GM19023 (cell line): ENCODE data around the gene PIN1.

Experiments
- ATAC-seq: cut with Tn5 transposase; IDR thresholded peaks from one replicate; pipeline ENCODE4 v1.9.1; 2021; ENCODE audit warnings: mild to moderate bottlenecking, moderate library complexity; ENCODE audit not compliant: unreplicated experiment

The PIN1 gene

DNA sequence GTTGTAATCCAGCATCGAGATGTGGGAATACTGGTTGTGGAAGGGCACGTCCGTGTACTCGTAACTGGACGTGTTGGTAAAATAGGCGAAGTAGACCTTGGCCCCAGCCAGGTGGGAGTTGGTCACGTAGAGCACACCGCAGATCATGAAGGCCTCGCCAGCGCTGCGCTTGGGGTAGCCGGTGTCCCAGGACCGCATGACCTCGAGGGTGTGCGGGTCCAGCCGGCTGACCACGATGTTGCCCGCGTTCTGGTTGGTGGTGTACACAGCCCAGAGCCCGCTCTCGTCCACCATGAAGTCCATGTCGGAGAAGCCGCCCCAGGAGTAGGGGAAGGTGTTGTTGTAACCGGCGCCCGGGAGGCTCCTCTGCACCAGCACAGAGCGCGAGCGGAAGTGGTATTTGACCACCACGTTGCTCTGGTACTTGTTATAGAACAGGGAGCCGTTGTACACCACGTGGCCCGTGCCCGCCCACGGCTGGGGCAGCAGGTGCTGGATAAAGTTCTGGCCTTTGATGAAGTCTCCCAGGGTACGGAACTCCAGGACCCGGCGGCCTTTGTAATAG is 19.2 kb downstream of the PIN1 start:
- ATAC-seq = no peak

DNA sequence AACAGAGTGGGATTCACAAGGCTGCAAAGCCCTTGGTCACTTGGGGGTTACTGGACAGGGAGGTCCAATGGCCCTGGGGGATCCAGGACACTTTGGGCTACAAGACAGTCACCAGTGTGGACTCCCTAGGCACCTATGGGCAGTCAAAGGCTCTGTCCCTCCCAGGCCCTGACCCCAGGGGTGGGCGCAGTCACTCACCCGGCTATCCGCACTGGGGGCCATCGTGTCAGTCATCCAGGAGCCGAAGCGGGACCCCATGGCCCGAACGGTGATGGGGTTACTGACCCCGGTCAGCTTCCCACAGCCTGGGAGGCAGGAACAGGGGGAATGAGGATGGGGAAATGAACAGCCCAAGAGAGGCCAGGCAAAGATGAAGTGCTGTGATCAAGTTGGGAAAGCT is 21.5 kb downstream of the PIN1 start:
- ATAC-seq = no peak

DNA sequence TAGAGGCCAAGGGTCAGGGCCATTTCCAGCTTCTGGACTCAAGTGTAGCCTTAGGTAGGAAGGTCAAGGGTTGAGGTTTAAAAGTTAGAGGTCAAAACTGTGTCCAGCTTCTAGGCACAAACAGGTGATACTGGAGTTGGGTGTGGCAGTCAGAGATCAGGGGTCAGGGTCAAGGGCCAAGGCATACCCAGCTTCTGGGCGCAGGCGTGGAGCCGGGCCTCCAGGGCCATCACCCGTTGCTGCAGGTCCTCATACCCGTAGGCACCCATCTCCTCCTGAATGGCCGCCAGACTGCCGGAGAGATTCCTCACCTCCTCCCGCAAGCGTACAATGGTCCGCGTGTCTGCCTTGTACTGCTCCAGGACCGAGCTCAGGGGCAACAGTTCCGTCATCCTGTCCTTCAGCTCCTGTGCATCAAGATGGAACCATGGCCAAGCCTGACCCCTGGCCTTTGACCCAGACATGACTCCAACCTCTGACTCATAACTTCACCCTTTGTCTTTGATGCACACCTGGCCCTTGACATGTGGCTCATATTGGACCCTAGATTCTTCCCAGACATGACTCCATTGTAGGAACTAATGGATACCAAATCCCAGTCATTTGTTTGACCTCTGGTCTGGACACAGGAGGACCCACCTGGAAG is 22.1 kb downstream of the PIN1 start:
- ATAC-seq = no peak

DNA sequence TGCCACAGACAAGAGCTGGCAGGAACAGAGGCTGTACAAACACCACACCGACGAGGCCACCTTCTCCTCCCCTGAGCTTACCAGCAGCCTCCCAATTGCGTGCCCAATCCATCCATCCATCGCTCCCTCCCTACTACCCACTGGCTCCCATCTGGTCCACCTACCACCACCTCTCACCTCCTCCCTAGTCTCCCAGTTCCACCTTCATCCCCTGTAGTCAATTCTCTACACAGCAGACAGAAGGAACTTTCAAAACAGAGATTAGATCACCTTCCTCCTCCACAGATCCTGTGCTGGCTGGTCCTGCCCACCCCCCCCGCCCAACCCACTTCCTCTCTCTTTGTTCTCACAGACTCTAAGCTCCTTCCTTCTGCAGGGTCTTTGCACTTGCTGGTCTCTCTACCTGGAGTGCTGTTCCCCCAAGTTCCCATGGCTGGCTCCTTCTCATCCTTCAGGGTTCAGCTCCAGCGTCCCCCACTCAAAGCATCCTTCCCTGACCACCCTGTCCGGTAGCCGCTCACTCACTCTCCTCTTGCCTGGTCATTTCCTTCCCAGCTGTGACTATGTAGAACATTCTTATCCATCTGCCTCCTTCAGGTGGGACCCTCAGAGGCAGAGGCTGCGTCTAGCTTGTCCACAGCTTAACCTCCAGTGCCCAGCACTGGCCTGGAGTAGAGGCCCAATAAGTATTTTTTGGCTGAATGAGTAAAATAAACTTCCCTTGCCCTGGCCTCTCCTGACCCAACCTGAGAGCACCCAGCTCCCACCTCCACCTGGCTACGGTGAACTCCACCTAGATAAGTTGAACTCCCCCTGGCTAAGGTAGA is 23.0 kb downstream of the PIN1 start:
- ATAC-seq = no peak

DNA sequence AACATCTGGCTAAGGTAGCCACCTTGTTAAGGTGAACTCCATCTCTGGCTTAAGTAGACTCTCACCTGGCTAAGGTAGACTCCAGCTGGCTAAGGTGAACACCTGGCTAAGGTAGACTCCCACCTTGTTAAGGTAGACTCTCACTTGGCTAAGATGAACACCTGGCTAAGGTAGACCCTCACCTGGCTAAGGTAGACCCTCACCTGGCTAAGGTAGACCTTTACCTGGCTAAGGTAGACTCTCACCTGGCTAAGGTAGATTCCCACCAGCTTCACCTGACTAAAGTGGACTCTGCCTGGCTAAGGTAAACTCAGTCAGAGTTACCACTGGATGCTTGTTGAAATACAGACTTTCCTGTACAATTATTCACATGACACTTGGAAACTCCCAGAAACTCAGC is 23.6 kb downstream of the PIN1 start:
- ATAC-seq = no peak

DNA sequence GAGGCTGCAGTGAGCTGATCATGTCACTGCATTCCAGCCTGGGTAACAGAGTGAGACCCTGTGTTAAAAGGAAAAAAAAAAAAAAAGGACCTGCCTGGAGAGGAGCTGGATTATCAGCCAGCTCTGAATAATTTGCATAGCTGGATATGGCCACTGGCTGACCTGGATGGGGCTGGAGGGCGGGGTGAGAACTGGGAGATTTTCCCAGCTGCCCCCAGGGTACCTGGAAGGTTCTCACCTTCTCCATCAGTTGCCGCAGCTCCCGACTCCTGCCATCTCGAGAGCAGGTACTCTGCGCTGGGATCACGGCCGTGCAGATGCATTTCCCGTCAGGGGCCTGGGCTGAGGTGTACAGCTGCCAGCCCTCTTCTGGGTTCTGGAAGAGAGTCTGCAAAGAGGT is 25.3 kb downstream of the PIN1 start:
- no peak for ATAC-seq

DNA sequence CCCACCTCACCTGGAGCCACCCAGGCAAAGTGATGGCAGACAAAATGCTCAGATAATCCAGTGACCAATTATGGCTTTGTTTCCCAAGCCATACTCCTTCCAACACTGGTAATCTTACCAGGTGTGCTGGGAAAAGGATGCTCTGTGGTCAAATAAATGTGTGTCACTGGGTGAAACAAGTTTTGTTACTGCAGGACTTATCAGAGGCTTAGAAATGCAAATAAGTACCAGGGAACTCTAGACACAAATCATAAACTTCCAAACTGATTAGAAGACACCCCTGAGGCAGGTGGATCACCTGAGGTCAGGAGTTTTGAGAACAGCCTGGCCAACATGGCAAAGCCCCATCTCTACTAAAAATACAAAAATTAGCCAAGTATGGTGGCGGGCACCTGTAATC is 26.4 kb downstream of the PIN1 start:
- no peak for ATAC-seq

DNA sequence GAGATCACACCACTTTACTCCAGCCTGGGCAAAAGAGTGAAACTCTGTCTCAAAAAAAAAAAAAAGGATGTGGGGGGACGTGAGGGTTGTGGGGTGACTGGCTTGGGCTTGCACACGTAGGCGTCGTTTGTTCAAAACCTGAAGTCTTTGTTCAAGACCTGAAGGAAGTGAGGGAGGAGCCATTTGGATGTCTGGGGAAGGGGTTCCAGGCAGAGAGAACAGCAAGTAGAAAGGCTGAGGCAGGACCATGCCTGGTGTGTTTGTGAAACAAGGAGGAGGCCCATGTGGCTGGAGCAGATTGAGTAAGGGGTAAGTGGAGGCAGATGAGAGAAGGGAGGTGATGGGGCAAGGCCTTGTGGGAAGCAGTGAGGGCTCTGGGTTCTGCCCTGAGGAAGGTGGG is 27.8 kb downstream of the PIN1 start:
- ATAC-seq = no peak

DNA sequence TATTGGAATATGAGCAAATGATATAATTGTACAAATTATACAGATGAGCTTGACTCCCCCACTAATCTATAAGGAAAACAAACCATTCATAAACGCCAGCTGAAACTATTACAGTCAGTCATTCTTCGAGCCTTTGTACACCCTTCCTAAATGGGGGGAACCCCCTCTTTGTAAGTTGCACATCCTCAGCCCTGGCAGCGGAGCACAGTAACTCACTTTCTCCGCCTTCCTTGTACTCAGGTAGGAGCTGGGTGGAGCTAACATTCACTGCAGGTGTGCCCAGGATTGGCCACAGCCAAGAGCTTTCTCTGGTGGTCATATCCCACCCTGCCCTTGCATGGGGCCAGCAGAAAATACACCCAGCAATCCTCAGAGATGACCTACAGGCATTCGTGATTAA is 28.6 kb downstream of the PIN1 start:
- no peak for ATAC-seq

DNA sequence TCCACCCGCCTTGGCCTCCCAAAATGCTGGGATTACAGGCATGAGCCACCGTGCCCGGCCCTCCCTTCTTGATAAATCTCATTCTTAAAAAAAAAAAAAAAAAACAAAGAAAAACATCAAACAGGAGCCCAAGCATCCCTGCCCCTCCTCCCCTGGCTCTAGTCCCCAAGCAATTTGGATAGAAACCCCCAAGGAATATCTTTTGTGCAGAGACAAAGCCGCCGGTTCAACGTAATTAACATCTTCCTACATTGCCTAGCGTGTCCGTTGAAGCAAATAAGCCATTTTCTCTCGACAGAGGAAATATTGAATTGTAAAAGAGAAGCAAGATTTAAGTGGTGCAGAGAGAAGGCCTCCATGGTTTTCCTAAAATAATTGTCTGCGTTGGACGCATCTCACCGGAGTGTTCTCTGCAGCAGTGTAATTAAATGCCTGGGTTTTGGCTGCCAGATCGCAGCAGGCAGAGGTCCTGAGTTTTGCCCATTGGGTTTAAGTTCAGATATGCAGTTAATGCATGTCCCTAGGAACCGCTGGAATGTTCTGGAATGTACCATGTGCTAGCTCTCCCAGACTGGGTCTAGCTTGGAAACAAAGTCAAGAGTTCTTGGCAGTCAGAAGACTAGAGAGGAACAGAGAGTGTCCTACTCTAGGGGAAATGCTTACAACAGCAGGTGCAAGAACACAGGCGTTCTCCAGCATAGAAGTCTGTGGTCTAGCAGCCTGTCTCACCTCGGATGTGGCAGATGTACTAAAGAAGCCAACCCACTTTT is 30.8 kb downstream of the PIN1 start:
- ATAC-seq = no peak

DNA sequence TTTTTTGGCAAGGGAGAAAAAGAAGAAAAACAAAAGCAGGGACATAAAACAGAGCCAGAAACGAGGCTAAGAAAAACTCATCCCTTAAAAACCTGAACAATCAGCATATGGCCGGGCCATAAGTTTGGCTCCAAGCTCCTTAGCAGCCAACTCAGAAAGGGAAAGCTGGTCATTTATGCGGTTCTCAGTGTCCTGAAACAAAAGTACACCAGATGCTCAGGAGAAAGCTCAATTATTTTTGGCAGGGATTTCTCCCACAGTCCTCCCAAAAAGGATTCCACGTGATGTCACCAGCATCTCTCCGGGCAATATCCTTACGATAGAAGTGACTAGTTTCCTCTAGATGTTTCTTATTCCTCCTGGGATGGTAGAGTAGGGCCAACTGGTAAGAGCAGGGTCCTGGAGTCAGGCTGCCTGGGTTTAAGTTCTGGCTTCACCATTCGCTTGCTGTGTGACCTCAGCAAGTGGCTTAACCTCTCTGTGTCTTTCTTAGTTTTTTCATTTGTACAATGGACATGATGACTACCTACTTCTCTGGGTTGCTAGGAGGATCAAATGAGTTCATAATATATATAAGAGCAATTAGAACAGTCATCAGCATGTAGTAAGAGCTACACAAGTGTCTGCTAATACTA is 34.0 kb downstream of the PIN1 start:
- ATAC-seq = no peak

DNA sequence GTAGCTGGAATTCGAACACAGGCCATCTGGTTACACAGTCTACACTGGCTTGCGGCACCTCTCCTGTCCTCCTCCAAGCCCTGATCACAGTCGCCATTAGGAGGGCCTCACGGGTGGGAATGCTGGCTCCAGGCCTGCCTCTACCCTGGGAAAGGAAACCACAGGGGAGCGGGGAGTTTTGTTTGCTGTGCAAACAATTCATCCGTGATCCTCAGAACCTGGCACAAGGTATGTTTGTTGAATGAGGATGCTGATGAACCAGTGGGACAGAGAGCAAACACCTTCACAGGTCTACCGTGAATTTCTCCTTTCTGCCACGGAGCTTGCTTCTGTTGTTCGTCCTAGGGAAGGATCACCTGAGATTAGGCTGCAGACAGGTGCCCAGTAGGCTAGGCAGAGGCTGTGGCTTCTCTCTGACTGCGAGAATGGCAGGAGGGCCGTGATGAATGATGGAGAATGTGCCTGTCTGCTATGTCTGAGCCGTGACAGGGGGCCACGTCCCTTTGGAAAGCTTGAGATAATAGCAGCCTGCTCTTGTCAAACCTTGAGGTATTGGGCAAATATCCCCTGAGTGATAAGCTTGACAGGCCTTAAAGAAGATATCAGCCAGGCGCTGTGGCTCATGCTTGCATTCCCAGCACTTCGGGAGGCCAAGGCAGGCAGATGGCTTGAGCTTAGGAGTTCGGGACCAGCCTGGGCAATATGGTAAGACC is 36.7 kb downstream of the PIN1 start:
- no peak for ATAC-seq

DNA sequence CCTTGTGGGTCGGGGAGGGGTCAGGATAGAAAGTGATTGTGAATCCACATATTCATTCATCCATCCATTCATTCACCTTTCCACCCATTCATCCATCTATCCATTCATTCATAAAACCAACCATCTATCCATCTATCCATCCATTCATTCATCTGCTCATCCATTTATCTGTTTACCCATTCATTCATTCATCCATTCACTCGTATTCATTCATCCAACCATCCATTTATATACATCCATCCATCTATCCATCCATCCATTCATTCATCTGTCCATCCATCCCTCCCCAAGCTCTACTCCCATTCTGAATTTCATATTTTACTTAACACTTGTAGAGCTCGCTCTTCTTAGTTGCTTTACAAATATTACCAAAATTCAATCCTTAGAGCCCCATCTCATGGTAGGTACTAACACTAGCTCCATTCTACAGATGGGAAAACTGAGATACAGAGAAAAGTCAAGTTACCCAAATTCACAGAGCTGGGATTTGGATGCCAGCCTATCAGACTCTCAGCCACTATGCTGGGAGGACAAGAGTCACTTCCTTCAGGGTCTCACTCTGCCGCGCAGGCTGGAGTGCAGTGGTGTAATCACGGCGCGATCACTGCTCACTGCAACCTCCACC is 37.6 kb downstream of the PIN1 start:
- no peak for ATAC-seq

DNA sequence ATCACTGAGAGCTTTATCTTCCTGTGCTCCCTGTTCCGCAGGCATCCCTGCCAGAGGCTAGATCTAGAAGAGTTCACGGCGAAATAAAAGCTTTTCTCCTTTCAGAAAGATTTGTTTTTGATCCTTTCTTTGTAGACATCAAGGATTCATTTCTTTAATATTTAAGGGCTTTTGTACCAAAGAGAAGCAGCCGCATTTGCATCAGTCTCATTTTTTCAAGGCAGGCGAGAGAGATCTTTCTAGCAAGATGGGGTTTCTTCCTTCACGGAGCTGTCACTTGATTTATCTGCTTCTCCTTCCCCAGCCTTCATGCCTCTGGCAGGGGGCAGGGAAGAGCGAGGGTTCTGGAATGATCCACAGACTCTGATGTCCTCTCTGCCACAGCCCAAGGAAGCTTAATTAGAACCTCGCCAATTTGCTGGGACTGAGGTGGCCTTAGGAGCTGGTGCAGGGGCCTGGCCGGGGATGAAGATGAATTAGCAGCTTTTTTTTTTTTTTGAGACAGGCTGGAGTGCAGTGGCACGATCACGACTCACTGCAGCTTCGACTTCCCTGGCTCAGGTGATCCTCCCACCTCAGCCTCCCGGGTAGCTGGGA is 40.0 kb downstream of the PIN1 start:
- no peak for ATAC-seq

DNA sequence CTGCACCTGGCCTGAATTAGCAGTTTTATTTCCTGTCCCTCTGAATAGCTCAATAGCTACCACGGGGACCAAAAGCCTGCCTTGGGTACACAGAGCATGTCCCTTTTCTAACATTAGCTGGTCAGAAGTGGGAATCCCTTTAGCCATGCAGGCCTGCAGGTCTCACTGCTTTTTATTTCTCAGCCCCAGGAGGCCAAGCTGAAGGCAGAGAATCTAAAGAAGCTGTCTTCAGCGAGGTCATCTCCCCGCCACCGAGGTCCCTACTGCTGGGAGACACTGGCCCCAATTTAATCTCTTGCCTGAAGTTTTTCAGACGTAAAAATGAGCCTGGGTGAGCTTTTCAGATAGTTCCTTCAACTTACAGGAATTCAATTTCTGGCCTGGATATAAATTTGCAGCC is 40.7 kb downstream of the PIN1 start:
- ATAC-seq = no peak

DNA sequence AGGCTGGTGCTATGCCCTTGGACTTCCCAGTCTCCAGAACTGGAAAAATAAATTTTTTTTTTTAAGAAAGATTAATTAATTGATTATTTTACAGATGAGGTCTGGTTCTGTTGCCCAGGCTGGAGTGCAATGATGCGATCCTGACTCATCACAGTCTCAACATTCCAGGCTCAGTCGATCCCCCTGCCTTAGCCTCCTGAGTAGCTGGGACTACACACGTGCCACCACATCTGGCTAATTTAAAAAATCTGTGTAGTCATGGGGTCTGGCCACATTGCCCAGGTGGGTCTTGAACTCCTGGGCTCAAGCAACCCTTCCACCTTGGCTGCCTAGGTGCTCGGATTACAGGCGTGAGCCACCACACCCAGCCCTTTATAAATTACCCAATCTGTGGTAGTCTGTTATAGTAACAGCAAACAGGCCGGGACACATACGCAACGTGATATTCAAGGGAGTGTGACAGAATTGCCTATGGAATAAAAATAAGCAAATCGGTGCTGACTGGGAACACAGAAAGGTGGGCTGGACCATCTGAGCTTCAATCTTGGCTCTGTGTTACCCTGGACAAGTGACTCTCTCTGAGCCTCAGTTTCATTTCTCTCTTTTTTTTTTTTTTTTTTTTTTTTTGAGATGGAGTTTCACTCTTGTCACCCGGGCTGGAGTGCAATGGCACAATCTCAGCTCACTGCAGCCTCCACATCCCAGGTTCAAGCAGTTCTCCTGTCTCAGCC is 42.8 kb downstream of the PIN1 start:
- ATAC-seq = no peak

DNA sequence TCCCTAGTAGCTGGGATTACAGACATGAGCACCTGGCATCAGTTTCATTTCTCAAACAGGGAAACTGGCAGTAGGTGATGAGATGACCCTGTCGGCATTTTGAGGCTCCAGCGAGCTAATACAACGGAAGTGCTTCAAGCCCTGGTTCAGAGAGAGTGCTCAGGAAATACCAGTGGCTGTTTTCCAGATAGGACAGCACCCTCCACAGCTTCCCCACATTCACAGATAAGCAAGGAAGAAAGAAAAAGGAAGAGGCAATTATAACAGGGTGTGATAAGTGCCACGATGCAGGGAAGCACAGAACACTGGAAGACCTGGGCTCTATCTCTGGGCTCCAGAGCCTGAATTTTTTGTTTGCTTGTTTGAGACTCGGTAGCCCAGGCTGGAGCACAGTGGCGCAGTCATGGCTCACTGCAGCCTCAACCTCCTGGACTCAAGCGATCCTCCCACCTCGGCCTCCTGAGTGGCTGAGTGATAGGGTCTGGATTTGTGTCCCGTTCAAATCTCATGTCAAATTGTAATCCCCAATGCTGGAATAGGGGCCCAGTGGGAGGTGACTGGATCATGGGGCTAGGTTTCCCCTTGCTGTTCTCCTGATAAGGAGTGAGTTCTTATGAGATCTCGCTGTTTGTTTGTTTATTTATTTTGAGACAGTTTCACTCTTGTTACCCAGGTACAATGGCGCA is 43.5 kb downstream of the PIN1 start:
- no peak for ATAC-seq

DNA sequence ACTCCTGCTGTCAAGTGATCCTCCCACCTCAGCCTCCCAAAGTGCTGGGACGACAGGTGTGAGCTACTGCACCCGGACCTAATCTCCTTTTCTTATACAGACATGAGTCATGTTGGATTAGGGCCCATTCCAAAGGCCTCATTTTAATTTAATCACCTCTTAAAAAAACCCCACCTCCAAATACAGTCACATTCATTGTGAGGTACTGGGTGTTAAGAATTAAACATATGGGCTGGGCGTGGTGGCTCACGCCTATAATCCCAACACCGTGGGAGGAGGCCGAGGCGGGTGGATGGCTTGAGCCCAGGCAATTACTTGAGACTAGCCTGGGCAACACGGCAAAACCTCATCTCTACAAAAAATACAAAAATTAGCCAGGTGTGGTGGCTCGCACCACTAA is 46.6 kb downstream of the PIN1 start:
- no peak for ATAC-seq
